GM21526 (cell line): ENCODE data around the gene SMAGP.
"Not testable (repeated sequence)": the region's sequence is repeated elsewhere in the genome, so short reads cannot be mapped to it uniquely, and the experiment has no call there.

ENCODE experiments used
- ATAC-seq: cut with Tn5 transposase; IDR thresholded peaks from one replicate; pipeline ENCODE4 v1.9.1; 2021; ENCODE audit warnings: moderate library complexity; ENCODE audit not compliant: unreplicated experiment, low FRiP score

Gene SMAGP, protein sequence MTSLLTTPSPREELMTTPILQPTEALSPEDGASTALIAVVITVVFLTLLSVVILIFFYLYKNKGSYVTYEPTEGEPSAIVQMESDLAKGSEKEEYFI

DNA sequence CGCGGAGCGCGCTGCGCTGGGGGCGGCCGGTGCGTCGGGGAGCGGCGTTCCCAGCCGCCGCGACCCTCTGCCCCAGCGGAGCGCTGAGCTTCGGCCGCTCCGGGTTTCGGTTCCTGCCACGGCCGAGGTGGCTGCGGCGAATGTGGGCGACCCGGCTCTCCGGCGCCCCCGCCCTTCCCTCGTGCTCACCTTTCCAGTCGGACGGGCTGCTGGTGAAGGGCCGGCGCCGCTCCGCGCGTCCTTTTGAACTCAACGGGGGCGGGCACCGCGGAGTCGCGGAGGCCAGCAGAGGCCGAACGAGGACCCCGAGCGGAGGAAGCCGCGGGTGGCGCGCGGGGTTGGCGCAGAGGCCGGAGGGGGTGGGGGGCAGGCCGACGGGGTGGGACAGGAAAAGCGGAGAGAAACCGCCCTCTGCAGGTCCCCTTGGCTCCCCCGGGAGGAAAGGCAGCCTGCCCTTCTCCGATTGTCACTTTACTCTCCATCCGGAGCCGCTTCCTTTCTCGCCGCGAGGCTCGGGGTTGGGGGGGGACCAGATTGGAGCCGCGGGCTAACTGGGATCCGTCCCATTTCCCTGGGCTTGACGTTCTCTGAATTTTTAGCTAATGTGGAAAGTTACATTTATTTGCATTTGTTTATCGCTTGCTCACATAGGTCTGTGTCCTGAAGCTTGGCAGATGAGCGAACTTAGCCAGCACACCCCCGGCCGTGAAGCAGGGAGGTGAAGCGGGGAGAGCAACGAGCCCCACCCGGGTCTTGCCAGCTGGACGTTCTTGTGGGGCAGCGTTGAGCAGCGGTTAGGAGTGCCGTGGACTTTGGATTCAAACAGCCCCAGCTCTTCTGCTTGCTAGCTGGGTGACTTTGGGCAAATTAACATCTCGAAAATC is at the start of gene SMAGP:
SMAGP (minus strand) TSS at position 349 of the 884 bp plus-strand sequence. CDS start 1,137 bp downstream, outside the sequence.
- ATAC-seq = peak; percentile 62

DNA sequence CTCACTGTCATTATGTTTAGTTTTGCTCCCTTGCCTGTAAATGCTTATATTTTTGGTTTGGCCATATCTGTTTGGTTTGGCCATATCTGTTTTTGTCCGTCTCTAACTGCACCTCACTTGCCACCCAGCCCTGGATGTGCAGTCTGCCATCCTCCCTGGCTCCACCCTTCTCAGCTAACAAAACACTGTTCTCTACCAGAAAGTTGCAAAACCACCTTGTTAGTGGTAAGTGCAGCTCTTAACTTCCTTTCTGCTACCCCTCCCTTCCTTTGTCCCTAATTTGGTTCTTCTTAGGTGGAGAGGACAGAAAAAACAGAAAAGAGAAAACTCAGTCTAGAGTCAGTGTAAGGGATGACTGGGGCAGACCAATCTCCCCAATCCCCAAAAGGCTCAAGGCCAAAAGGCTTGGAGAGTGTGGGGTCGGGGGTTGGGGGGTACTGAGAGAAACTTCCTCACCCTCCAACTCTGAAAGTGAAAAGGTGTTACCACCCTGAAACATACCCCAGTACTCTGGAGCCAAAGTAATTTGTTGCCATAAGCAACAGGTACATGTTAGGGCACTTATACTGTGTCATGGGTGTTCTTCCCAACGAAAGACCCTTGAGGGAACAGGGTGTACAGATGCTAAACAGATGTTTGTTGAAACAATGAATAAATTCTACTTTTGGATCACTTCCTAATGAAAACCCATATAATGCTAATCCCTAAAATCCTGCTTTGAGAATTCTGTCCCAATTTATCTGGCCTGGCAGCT is 48.8 kb upstream of the SMAGP start:
- no peak for ATAC-seq

DNA sequence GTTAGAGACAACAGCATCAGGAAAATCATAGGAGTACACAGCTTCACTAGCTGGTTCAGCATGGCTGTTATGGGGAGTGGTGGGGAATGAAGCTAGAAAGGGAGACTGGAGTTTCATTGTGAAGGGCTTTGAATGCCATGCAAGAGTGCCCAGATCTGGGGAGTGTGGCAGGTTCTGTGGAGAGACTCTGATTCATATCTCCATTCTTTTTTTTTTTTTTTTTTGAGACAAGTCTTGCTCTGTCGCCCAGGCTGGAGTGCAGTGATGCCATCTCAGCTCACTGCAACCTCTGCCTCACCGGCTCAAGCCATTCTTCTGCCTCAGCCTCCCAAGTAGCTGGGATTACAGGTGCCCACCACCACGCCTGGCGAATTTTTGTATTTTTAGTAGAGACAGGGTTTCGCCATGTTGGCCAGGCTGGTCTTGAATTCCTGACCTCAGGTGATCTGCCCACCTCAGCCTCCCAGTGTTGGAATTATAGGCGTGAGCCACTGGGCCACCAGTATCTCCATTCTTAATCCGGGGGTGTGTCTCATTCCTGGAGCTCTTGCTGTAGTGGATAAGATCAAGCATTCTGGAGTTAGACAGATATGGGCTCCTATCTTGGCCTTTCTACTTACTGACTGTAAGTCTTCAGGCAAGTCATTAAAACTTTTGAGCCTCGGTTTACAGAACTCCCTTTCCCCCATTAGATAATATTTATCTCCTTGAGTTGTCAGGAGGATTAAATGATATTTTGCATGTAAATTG is 48.0 kb upstream of the SMAGP start:
- ATAC-seq = not testable (repeated sequence)

DNA sequence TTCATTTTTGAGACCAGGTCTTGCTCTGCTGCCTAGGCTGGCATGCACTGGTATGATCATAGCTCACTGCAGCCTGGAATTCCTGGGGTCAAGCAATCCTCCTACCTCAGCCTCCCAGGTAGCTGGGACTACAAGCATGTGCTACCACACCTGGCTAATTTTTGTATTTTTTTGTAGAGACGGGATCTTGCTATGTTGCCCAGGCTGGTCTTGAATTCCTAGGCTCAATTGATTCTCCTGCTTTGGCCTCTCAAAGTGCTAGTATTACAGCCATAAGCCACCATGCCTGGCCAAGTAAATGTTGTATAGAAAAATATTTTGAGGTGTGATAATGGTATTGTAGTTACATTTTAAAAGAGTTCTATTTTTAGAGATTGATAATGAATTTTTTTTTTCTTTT is 41.2 kb upstream of the SMAGP start:
- no peak for ATAC-seq

DNA sequence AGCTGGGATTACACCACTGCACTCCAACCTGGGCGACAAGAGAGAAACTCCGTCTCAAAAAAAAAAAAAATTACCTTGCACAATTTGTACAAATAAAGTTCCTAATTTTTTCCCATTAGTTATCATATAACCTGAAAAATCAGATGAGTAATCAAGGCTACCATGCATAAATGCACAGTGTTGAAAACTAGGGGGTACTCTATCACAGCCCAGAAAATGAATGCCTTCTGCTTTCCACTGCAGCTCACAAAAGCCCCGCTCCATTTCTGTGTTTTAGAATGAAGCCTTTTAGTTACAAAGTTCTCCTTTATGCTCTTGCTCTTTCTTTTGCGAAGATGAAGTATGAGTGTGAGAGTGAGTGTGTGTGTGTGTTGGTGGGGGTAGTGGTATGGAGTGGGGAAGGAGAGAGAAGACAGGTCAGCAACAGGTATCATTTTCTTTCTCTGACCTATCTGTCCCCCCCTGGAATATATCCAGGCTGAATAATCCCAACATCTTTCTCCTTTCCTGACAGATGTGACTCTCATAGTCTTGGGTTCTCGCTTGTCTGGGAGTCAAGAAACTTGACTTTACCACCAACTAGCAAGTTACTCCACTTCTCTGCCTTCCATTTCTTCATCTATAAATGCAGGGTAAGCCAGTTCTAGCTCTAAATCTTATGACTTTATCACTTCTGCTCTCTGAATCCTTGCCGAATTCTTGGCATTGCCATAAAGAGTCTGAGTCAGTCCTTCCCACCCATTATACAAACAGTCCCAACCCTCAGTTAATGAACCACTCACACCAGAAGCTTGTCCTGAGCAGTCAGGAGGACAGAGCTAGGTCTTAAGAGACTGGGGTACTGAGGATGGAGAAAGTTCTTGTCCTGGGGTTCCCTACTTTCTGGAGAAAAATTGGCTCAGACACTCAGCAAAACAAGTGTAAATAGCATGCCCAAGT is 37.7 kb upstream of the SMAGP start:
- no peak for ATAC-seq

DNA sequence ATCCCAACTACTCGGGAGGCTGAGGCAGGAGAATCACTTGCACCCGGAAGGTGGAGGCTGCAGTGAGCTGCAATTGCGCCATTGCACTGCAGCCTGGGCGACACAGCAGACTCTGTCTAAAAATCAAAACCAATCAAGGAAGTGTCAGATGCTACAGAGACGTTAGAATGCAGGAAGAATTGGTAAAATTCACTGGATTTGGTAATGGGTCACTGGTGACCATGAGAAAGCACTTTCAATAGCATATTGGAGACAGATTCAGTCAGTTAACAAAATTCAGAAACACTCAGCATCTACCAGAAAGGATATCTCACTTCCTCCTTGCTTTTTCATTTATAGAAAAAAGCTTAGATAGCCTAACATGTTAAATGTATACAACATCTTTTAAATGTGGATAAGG is 36.3 kb upstream of the SMAGP start:
- no peak for ATAC-seq

DNA sequence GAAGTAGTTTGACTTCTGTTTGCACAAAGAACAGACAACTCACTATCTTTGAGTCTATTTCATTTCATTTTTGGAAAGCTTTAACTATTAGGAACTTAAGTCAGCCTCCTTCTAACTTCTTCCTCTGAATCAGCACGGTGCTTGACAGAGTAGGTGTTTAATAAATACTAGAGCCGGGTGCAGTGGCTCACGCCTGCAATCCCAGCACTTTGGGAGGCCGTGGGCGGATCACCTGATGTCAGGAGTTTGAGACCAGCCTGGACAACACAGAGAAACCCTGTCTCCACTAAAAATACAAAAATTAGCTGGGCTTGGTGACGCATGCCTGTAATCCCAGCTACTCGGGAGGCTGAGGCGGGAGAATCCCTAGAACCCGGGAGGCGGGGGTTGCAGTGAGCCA is 30.6 kb upstream of the SMAGP start:
- not testable (repeated sequence) for ATAC-seq

DNA sequence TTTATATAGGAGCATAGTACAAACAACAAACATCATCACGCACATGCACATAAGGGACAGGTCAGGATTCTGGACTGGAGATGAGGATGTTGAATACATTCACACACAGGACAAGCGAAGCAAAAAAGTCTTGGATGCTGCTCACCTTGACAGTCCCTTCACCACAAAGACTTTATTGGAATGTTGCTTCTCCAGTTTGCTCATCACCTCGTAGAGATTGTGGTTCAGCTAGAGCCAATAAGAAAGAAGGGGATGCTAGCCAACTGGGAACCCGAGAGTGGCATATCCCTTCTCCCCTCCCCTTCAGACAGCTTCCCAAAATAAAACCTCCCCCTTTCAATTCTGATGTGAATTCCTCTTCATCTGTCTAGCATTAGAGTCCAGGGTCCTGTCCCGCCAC is 25.4 kb upstream of the SMAGP start:
- no peak for ATAC-seq

DNA sequence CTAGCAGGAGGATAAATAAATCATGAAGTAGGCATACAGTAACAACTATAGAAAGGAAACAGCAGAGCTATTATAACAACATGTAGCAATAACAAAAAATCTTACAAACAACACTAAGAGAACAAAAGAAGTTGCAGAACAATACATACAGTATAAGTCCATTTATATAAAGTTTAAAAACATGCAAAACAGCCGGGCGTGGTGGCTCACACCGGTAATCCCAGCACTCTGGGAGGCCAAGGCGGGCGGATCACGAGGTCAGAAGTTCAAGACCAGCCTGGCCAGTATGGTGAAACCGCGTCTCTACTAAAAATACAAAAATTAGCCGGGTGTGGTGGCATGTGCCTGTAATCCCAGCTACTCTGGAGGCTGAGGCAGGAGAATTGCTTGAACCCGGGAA is 23.9 kb upstream of the SMAGP start:
- not testable (repeated sequence) for ATAC-seq

DNA sequence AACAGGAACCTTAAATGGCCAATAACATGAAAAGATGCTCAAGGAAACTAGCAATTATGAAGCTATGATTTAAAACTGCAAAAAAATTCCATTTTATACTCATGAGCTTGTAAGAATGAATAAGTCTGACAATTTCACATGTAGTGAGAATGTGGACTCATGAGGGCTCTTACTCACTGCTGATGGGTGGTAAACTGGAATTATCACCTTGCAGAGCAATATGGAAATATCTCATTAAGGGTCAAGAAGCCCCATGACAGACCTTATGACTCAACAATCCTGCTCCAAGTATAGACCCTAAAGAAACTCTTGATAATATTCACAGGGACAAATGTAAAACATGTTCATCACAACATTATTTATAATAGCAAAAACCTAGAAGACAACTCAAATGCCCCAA is 23.5 kb upstream of the SMAGP start:
- ATAC-seq = no peak

DNA sequence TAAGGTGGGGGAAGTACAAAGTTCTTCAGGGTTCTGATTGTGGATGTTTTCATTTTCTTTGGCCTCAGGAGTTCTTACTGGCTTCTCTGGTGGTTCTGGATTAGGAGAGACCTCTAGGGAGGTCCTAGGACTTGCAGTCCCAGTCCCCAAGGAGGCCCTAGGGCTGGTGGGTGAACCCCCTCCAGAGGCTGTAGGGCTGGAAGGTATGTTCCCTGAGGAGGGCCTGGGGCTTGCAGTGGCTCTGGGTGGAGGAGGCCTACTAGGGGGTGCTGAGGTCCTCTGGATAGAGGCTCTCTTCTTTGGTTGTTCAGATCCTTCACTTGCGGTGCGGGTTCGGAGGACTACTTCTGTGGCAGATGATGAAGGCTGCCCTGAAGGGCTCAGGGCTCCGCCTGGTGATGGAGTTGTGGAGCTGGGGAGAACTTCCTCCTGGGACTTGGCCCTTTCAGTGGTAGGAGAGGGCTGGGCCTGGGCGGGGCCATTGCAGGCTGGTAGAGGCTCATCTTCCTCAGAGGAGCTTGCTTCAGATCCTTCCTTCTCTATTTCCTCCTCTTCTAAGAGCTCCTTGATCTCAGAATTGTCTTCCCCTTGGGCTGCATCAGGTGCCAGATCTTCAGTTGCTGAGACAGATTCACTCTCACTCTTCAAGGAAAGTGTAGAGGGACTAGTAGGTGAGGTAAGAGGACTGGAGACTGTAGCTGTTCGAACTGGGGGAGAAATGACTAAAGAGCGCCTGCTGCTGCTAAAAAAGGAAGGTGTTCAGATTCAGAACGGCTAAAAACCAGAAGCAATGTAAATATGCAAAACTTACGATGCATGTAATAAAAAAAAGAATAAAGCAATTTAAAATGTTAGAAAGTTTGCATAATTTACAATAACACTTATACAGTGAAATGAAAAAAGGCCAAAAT is 21.6 kb upstream of the SMAGP start:
- ATAC-seq = not testable (repeated sequence)

DNA sequence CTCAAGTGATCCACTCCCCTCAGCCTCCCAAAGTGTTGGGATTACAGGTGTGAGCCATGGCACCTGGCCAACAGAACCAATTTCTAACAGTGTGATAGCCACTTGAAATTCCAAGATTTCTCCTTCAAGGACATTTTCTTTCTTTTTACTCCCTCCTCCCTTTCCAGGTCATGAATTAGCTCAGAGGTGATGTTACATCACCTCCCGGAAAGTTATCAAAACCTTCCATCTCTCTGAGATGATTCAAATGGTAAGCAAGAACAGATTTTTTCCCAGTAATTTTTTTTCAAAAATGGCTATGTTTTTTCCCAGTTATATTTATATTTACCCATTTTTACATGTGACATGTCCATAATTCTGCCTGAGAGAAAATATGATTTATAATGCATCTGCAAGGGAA is 15.6 kb upstream of the SMAGP start:
- no peak for ATAC-seq

DNA sequence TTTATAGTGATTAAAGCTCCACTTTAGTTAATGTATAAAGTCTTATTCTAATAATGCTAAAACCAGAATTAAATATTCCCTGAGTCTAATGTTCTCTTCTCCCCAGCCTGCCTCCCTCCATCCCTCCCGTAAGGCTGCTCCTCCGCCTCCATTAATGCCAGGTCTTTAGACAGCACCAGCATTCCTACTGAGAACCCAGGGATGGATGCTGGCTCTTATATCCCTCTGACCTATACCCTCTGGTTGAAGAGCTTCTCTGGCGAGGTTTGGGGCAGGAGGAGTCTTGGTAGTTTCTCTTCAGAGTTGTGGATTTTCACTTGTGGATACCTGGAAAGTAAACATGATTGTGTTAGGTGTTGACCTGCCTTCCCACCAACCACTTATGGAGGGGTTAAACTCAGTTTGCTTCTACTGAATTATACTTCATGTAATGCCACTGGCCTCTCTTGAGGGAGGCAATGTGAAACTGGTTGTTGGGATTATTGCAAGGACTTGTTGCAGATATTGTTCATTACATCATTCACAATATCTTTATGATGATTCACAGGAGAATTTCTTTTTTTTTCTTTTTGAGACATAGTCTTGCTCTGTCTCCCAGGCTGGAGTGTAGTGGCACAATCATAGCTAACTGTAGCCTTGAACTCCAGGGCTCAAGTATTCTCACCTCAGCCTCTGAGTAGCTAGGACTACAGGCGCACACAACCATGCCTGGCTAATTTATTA is 11.1 kb upstream of the SMAGP start:
- ATAC-seq = no peak

DNA sequence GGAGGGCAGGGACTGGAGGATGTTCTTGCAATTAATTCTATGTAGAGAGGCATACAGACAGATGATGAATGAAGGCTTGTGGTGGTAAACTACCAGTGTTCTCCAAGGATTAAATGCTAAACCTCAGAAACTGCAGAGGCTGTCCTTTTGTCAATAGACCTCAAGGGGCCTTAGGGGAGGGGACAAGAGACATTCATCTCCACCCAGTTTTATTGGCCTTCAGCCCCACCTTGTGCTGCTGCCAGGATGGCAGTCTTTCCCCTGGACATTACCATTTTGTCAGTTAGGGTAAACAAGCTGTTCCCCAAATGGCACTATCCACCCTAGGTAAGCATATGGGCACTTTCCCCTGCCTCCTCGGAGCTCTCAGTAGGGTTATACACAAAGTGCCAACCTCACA is 4.9 kb upstream of the SMAGP start:
- no peak for ATAC-seq

DNA sequence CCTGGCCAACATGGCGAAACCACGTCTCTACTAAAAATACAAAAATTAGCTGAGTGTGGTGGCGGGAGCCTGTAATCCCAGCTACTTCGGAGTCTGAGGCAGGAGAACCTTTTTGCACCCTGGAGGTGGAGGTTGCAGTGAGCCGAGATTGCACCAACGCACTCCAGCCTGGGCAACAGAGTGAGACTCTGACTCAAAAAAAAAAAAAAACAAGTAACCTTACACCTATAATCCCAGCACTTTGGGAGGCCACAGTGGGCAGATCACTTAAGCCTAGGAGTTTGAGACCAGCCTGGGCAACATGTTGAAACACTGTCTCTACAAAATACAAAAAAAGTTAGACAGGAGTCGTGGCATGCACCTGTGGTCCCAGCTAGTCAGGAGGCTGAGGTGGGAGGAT is 2.6 kb upstream of the SMAGP start:
- not testable (repeated sequence) for ATAC-seq

DNA sequence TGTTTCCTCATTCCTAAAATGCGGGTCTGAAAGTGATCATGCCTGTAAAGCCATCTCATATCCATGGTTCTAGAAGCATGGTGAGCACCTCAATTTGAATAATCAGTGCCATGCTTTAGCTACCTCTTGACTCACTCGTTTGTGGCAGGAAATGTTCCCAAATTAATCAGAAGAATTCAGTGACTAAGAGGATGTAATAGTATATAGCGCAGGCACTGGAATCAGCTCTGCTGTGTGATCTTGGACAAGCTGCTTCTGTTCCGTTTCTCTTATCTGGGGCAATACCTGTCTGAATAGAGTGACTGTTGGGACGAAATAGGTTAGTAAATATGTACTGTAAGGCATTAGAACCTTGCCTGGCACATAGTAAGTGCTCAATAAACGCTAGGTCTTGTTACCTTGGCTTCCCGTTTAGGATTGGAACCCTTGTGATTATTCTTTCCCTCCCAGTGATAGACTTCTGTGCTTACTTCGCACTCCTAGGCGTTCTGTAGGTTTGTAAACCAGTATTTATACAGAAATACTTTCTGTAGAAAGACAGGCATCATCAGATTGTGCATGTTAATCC is 820 bp upstream of the SMAGP start:
- ATAC-seq = no peak

DNA sequence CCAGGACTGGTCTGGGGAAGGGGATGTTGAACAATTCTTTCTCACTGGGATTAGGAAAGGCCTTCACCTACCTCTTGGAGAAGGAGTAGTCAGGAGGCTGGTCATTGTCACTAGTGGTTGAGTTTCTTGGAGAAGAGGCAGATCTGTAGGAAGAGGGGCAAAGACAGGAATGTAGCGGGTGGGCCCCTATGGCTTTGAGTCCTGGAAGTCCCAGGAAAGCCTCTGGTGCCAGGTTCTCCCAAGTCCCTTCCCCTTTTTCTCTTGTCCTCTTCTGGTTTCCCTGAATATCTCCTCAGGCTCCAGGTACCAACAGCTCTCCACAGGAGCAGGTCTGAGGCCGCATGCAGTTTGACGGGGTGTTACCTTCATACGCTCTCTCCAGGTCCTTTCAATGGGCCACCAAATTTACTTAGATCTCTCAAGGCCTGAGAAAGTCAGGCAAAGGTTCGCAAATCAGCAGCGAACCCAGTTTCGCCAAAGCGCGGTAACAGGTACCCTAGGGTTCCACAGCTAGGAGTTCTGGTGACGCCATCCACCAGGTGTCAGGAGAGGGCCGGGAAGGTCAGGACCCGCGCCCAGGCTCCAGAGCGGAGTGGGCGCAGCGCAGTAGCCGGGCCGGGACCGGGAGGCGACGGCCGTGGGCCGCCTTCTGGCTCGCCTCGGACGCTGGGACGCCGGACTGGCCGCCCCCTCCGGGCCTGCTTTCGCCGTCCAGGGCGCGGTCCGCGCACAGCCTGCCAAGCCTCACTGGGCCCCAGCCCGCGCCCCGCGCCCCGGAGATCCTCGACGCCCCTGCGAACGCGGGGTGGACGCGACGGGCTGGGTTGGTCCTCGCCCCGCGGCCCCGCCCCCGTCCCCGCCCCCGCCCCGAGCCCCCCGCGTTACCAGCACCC is 795 bp downstream of the SMAGP start:
- ATAC-seq = peak; percentile 26
